Erythroblast (primary cell): ENCODE measurements around the gene IPO5.

Experiments used
- GATA1 ChIP-seq: IDR thresholded peaks from 2 replicates; pipeline ENCODE4 v1.6.1; 2011; ENCODE audit warnings: low read depth, mild to moderate bottlenecking, control low read depth, low read length, moderate library complexity
- POLR2A ChIP-seq: IDR thresholded peaks from 2 replicates; pipeline ENCODE4 v1.6.1; 2011; ENCODE audit warnings: mild to moderate bottlenecking, low read length

GRCh38 chr13:97961340-97961739, 7.9 kb downstream of the IPO5 start:
- TF ChIP-seq POLR2A (no peak), GATA1 (no peak)
